Suprapubic skin (tissue), 3 donors: ENCODE data around the gene PDE4B.

ENCODE experiments used
- CTCF ChIP-seq, 2 donors: fragments of 200-600 bp in 1 of 2; fragments of 450-650 bp in 1 of 2; sonication (generic) in 1 of 2; IDR thresholded peaks; one replicate each; pipeline ENCODE4 v1.5.1; 2016 to 2019; ENCODE audit warnings: antibody characterized with exemption in 2 of 2, mild to moderate bottlenecking in 1 of 2, moderate library complexity in 1 of 2
- EP300 ChIP-seq: sonication (generic); formaldehyde crosslinking; IDR thresholded peaks from one replicate; pipeline ENCODE4 v1.6.1; 2017; ENCODE audit warnings: antibody characterized with exemption
- POLR2A ChIP-seq, 2 donors: fragments of 450-650 bp; IDR thresholded peaks; one replicate each; pipeline ENCODE4 v1.6.1; 2017; ENCODE audit warnings: antibody characterized with exemption in 2 of 2, mild to moderate bottlenecking in 2 of 2, moderate library complexity in 2 of 2

GRCh38 chr1:66154394-66154793 lies 361.7 kb downstream of the PDE4B start:
- TF ChIP-seq POLR2A (IDR thresholded peaks at IDR 0.05) (no peak), CTCF (IDR thresholded peaks at IDR 0.05) (no peak), EP300 (no peak)
